IPS-11a (cell line): ENCODE measurements around the gene NDRG3.
"Not testable (repeated sequence)": the region's sequence is repeated elsewhere in the genome, so short reads cannot be mapped to it uniquely, and the experiment has no call there.

Experiments
- H3K4me3 ChIP-seq: one replicate; pipeline ENCODE4 v1.5.1; 2013; ENCODE audit warnings: low read depth, low read length, control low read depth

Gene NDRG3

GRCh38 chr20:36646678-36647077 is 99.2 kb downstream of the NDRG3 start:
- H3K4me3 ChIP-seq: no peak overlapping the region

- no peak within 1 kb of the TSS for H3K4me3 ChIP-seq
Measured at GRCh38 chr20:36645998-36646397, 99.9 kb downstream of the NDRG3 start, which contains the start of gene SLA2. Gene SLA2, minus strand, starts transcription at chr20:36646196. Its CDS starts 4,861 bp downstream, at chr20:36641335.

GRCh38 chr20:36645353-36645752 is 100.5 kb downstream of the NDRG3 start:
- H3K4me3 ChIP-seq: no peak overlapping the region

GRCh38 chr20:36644706-36645095 is 101.2 kb downstream of the NDRG3 start:
- H3K4me3 ChIP-seq: no peak overlapping the region

GRCh38 chr20:36644032-36644705 is 101.7 kb downstream of the NDRG3 start:
- no peak overlapping the region for H3K4me3 ChIP-seq

GRCh38 chr20:36642136-36642535 is 103.8 kb downstream of the NDRG3 start:
- H3K4me3 ChIP-seq: no peak overlapping the region

- H3K4me3 ChIP-seq: no peak overlapping the region
Measured at GRCh38 chr20:36641506-36641843, 104.4 kb downstream of the NDRG3 start.

- not testable (repeated sequence) for H3K4me3 ChIP-seq
Measured at GRCh38 chr20:36638876-36639400, 107.0 kb downstream of the NDRG3 start.

GRCh38 chr20:36634342-36634741 is 111.5 kb downstream of the NDRG3 start:
- no peak overlapping the region for H3K4me3 ChIP-seq

- no peak overlapping the region for H3K4me3 ChIP-seq
Measured at GRCh38 chr20:36633285-36633772, 112.6 kb downstream of the NDRG3 start.

GRCh38 chr20:36632487-36633284 is 113.2 kb downstream of the NDRG3 start:
- H3K4me3 ChIP-seq: no peak overlapping the region

GRCh38 chr20:36632147-36632486 is 113.8 kb downstream of the NDRG3 start:
- H3K4me3 ChIP-seq: no peak overlapping the region

GRCh38 chr20:36631646-36632045 is 114.2 kb downstream of the NDRG3 start:
- H3K4me3 ChIP-seq: no peak overlapping the region

- H3K4me3 ChIP-seq: no peak overlapping the region
Measured at GRCh38 chr20:36629719-36630681, 115.9 kb downstream of the NDRG3 start.

GRCh38 chr20:36628076-36628475 is 117.8 kb downstream of the NDRG3 start:
- H3K4me3 ChIP-seq: no peak overlapping the region

- H3K4me3 ChIP-seq: no peak overlapping the region
Measured at GRCh38 chr20:36624944-36625324, 121.0 kb downstream of the NDRG3 start.

GRCh38 chr20:36624068-36624943 is 121.6 kb downstream of the NDRG3 start:
- no peak overlapping the region for H3K4me3 ChIP-seq

GRCh38 chr20:36623444-36623843 is 122.4 kb downstream of the NDRG3 start:
- no peak overlapping the region for H3K4me3 ChIP-seq

- H3K4me3 ChIP-seq: no peak overlapping the region
Measured at GRCh38 chr20:36620917-36621316, 125.0 kb downstream of the NDRG3 start.
